SW480 (cell line): ENCODE results near the gene DRP2.
"Not testable (repeated sequence)": the region's sequence is repeated elsewhere in the genome, so short reads cannot be mapped to it uniquely, and the experiment has no call there.

Experiments used
- DNase-seq: peaks from one replicate; pipeline ENCODE4 v3.0.0-alpha.2; 2016; ENCODE audit warnings: low spot score

DRP2 gene

GRCh38 chrX:101232316-101232715 lies 12.7 kb downstream of the DRP2 start:
- no peak for DNase-seq

GRCh38 chrX:101237041-101237440 lies 17.5 kb downstream of the DRP2 start:
- no peak for DNase-seq

GRCh38 chrX:101241531-101241930 lies 21.9 kb downstream of the DRP2 start:
- no peak for DNase-seq

GRCh38 chrX:101252634-101253033 lies 33.0 kb downstream of the DRP2 start:
- DNase-seq: no peak

GRCh38 chrX:101257448-101258258 lies 38.1 kb downstream of the DRP2 start:
- no peak for DNase-seq

- no peak for DNase-seq
Measured at GRCh38 chrX:101258259-101258581, 38.6 kb downstream of the DRP2 start.

- peak; percentile 6 for DNase-seq
Measured at GRCh38 chrX:101260435-101260834, 40.8 kb downstream of the DRP2 start.

- no peak for DNase-seq
Measured at GRCh38 chrX:101262590-101262989, 43.0 kb downstream of the DRP2 start.

- no peak for DNase-seq
Measured at GRCh38 chrX:101263766-101264165, 44.2 kb downstream of the DRP2 start.

GRCh38 chrX:101265869-101266428 lies 46.4 kb downstream of the DRP2 start:
- DNase-seq: no peak

- DNase-seq: no peak
Measured at GRCh38 chrX:101274198-101274597, 54.6 kb downstream of the DRP2 start.

GRCh38 chrX:101276238-101276637 lies 56.7 kb downstream of the DRP2 start:
- no peak for DNase-seq

GRCh38 chrX:101287402-101287801 lies 67.8 kb downstream of the DRP2 start:
- DNase-seq: peak; percentile 42

GRCh38 chrX:101290957-101291603 lies 71.5 kb downstream of the DRP2 start, which contains the start of gene TAF7L:
TAF7L (minus strand) TSS chrX:101291334; CDS start chrX:101287543, 3,791 bp downstream.
- no peak for DNase-seq

GRCh38 chrX:101295603-101296002 lies 76.0 kb downstream of the DRP2 start:
- DNase-seq: not testable (repeated sequence)

- no peak for DNase-seq
Measured at GRCh38 chrX:101303790-101304189, 84.2 kb downstream of the DRP2 start.
